CD4-positive, alpha-beta T cell (primary cell): ENCODE results near the gene GNAT1. TPM values are rescaled to one million over a fixed set of nuclear protein-coding genes. Genes with fewer than 3 reads are reported as not detected.

Source experiments
- ATAC-seq: fragments of 200-7000 bp; cut with Tn5 transposase; one replicate; pipeline ENCODE4 v1.10.0; 2022; ENCODE audit warnings: mild to moderate bottlenecking; ENCODE audit not compliant: poor library complexity
- CTCF ChIA-PET: fragments of 350-600 bp; sonication (Branson Sonifier 250); formaldehyde crosslinking; loops from one replicate; lab custom pipeline; 2021; ENCODE audit warnings: antibody characterized with exemption, inconsistent platforms; lab: Charles Lee
- POLR2A ChIA-PET: fragments of 350-600 bp; sonication (Branson Sonifier 250); formaldehyde crosslinking; loops from one replicate; lab custom pipeline; 2021; ENCODE audit warnings: antibody characterized with exemption, inconsistent platforms; lab: Charles Lee
- DNase-seq, 14 experiments: peaks; one replicate each; pipeline ENCODE4 v3.0.0-alpha.2; 2013 to 2020; ENCODE audit warnings: mixed read lengths in 2 of 14
- H3K27ac ChIP-seq, 2 donors: one replicate each; pipeline versions ENCODE4 v1.5.1 to v1.7.0; 2013; ENCODE audit warnings: low read length in 2 of 2, low read depth in 1 of 2, mild to moderate bottlenecking in 1 of 2
- H3K27me3 ChIP-seq, 2 experiments: 1 replicate in 1 of 2; 2 replicates in 1 of 2; pipeline versions ENCODE4 v1.6.1 to v1.7.0; 2013; ENCODE audit warnings: low read length in 2 of 2, control low read depth in 1 of 2, mild to moderate bottlenecking in 1 of 2, moderate library complexity in 1 of 2; ENCODE audit not compliant: insufficient read depth in 2 of 2, control insufficient read depth in 1 of 2
- H3K36me3 ChIP-seq: one replicate; pipeline ENCODE4 v1.6.1; 2013; ENCODE audit warnings: low read length, control low read depth; ENCODE audit not compliant: insufficient read depth
- H3K4me1 ChIP-seq: one replicate; pipeline ENCODE4 v1.6.1; 2013; ENCODE audit warnings: low read length, control low read depth; ENCODE audit not compliant: insufficient read depth
- H3K4me3 ChIP-seq: one replicate; pipeline ENCODE4 v1.5.1; 2013; ENCODE audit warnings: mild to moderate bottlenecking, low read length, moderate library complexity
- H3K9me3 ChIP-seq, 2 experiments: 1 replicate in 1 of 2; 2 replicates in 1 of 2; pipeline versions ENCODE4 v1.6.1 to v1.7.0; 2013; ENCODE audit warnings: low read length in 2 of 2, mild to moderate bottlenecking in 2 of 2, control low read depth in 1 of 2, moderate library complexity in 1 of 2; ENCODE audit not compliant: control insufficient read depth in 1 of 2, insufficient read depth in 1 of 2
- H3K27ac Mint-ChIP-seq: one replicate; pipeline ENCODE4 v1.8.0; 2020; ENCODE audit warnings: mixed read lengths
- H3K27me3 Mint-ChIP-seq: one replicate; pipeline ENCODE4 v1.8.0; 2021; ENCODE audit warnings: mixed read lengths
- H3K36me3 Mint-ChIP-seq: one replicate; pipeline ENCODE4 v1.8.0; 2021; ENCODE audit warnings: low read depth, mixed read lengths
- H3K4me1 Mint-ChIP-seq: one replicate; pipeline ENCODE4 v1.8.0; 2021; ENCODE audit warnings: low read depth, mixed read lengths
- H3K4me3 Mint-ChIP-seq: one replicate; pipeline ENCODE4 v1.8.0; 2020; ENCODE audit warnings: mild to moderate bottlenecking, mixed read lengths
- H3K9me3 Mint-ChIP-seq: one replicate; pipeline ENCODE4 v1.8.0; 2020; ENCODE audit warnings: mixed read lengths
- intact Hi-C, 2 experiments: fragments of 100-400 bp; cut with DNase I in 1 of 2; cut with micrococcal nuclease in 1 of 2; formaldehyde crosslinking; loops; one replicate each; pipeline versions ENCODE4 v1.15.1 to v1.9.0; 2023 to 2025; cut with DNase I, micrococcal nuclease
- total RNA-seq, 174 experiments: library from RNA in 2 of 174; stranded (reverse) in 2 of 174; gene quantifications; one replicate each; pipeline ENCODE4 v1.2.3 and lab custom pipeline; 2021 to 2026
- TF ChIP-seq, protein P1 (sequence below): fragments of 200-600 bp; IDR thresholded peaks from one replicate; pipeline ENCODE4 v1.8.0; 2022; ENCODE audit warnings: antibody characterized with exemption, mild to moderate bottlenecking

GNAT1 gene
- total RNA-seq, 2 experiments from 2014 or later: 0.11 to 0.28 TPM

DNA sequence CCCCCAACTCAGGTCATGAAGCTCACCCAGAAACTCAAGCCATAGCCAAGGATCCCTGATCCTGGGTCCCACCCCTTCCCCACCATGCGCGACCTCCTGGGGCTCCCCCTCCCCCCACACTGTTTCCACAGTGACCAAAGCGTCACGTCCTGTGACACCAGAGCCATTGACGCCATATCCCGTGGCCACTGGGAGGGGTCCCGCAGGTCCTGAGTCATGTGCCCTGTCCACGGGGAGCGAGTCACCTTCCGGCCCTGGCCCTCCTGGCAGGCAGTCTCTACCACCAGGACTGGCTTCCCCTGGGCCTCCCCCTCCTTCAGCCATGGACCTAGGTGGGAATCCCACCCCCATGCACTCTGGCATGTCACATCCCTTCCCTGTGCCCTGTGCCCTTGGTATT lies 20.7 kb upstream of the GNAT1 start:
- Mint-ChIP-seq H3K4me1 (no peaks in the 10 kb centered on the region), H3K4me3 (no peak overlapping the region), H3K27ac (no peak overlapping the region), H3K27me3 (no peaks in the 10 kb centered on the region), H3K9me3 (no peaks in the 10 kb centered on the region), H3K36me3 (no peaks in the 10 kb centered on the region)
- ChIA-PET CTCF (no interaction called here), POLR2A (no interaction called here)
- H3K27ac ChIP-seq: no peak overlapping the region
- DNase-seq: peak in 2 of 14 experiments; percentile 29 to 50
- TF ChIP-seq, protein P1, sequence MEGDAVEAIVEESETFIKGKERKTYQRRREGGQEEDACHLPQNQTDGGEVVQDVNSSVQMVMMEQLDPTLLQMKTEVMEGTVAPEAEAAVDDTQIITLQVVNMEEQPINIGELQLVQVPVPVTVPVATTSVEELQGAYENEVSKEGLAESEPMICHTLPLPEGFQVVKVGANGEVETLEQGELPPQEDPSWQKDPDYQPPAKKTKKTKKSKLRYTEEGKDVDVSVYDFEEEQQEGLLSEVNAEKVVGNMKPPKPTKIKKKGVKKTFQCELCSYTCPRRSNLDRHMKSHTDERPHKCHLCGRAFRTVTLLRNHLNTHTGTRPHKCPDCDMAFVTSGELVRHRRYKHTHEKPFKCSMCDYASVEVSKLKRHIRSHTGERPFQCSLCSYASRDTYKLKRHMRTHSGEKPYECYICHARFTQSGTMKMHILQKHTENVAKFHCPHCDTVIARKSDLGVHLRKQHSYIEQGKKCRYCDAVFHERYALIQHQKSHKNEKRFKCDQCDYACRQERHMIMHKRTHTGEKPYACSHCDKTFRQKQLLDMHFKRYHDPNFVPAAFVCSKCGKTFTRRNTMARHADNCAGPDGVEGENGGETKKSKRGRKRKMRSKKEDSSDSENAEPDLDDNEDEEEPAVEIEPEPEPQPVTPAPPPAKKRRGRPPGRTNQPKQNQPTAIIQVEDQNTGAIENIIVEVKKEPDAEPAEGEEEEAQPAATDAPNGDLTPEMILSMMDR: no peak
- intact Hi-C loops: no loop called here
- H3K36me3 ChIP-seq: no peaks in the 10 kb centered on the region
- no peaks in the 10 kb centered on the region for H3K9me3 ChIP-seq
- peaks cover 4% of the 10 kb centered on the region for H3K4me1 ChIP-seq
- no peak for ATAC-seq
- H3K4me3 ChIP-seq: no peak overlapping the region
- no peaks in the 10 kb centered on the region for H3K27me3 ChIP-seq

DNA sequence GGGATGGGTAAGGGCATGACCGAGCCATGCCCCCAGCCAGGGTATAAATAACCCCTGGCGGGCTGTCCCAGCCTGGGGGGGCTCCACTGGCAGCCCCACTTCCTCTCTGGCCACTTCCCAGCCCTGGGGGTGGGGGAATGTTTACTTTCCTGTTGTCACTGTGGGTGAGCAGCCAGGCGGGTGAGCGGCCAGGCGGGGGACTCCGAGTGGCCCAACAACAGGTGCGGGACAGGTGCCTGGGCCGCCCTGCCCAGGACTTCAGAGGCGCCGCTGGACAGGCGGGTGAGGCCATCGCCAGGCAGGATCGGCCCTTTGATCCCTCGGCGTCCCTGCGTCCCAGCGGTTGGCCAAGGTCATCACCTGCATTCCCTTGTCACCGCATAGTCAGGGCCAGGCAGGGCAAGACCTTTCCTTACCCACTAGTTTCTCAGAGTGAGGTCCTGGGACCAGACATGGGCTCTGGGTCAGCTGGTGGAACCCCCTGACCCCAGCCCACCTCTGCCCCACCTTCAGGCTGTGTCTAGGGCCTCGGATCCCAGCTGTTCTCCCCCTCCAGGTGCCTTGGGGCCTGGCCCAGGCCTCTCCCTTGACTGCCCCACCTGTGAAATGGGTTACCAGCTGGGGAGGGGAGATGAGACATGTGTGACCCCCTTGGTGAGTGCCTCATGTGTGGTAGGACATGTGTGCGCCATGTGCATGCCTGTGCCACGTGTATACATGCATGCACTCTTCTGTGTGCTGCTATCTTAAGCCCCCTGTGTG lies 19.7 kb upstream of the GNAT1 start:
- Histone ChIP-seq H3K27ac (no peak overlapping the region), H3K4me3 (no peak overlapping the region), H3K4me1 (peaks cover 4% of the 10 kb centered on the region), H3K36me3 (no peaks in the 10 kb centered on the region), H3K9me3 (no peaks in the 10 kb centered on the region), H3K27me3 (no peaks in the 10 kb centered on the region)
- Mint-ChIP-seq H3K4me1 (no peaks in the 10 kb centered on the region), H3K36me3 (no peaks in the 10 kb centered on the region), H3K4me3 (no peak overlapping the region), H3K27me3 (no peaks in the 10 kb centered on the region), H3K27ac (no peak overlapping the region), H3K9me3 (no peaks in the 10 kb centered on the region)
- ATAC-seq: no peak
- CTCF ChIA-PET: no interaction called here
- TF ChIP-seq, protein P1: no peak
- no peak for DNase-seq
- intact Hi-C loops: no loop called here
- POLR2A ChIA-PET: no interaction called here

DNA sequence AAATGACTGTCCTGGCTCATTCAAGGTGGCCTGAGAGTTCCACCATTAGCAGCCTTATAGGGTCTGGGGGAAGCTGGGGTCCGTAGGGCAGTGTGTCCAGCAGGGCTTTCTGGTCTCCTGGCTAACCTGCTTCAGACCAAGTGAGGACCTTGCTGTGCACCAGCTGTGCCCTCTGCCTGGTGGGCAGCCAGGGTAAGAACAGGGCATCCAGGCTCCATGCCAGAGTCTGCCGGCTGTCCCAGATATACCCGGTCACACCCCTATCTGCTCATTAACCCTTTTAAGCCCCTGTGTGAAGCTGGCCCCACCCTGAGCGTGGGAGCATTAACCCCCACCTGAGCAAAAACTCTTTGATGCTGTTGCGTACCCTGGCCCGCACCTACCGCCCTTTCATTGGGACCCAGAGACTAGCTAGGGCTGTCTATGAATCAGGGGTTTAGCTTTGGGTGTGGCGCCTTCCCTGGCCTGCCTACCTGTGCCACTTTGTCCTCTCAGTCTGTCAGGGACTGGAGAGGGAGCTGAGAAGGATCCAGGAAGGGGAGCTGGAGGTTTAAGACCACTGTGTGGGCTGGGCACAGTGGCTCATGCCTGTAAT lies 18.7 kb upstream of the GNAT1 start:
- ChIA-PET POLR2A (no interaction called here), CTCF (no interaction called here)
- Histone ChIP-seq H3K9me3 (no peaks in the 10 kb centered on the region), H3K27ac (no peak overlapping the region), H3K27me3 (no peaks in the 10 kb centered on the region), H3K36me3 (no peaks in the 10 kb centered on the region), H3K4me1 (peaks cover 4% of the 10 kb centered on the region), H3K4me3 (no peak overlapping the region)
- TF ChIP-seq, protein P1: no peak
- H3K4me1 Mint-ChIP-seq: no peaks in the 10 kb centered on the region
- intact Hi-C loops: no loop called here
- H3K36me3 Mint-ChIP-seq: no peaks in the 10 kb centered on the region
- ATAC-seq: no peak
- DNase-seq: no peak
- H3K9me3 Mint-ChIP-seq: no peaks in the 10 kb centered on the region
- no peak overlapping the region for H3K4me3 Mint-ChIP-seq
- no peaks in the 10 kb centered on the region for H3K27me3 Mint-ChIP-seq
- no peak overlapping the region for H3K27ac Mint-ChIP-seq
